ENCODE measurements around the gene EID2. TPM values are rescaled to one million over a fixed set of nuclear protein-coding genes. Genes with fewer than 3 reads are reported as not detected.

Gene EID2
- total and polyA plus RNA-seq, 8 donors = 12.7 to 18.3 (median 15.9) TPM

GRCh38 chr19:39500543-39500942, 39.4 kb downstream of the EID2 start:
- Histone ChIP-seq H3K9me3 (no peaks in the 10 kb centered on the region), H3K36me3 (no peaks in the 10 kb centered on the region), H3K4me3 (no peak overlapping the region), H3K27me3 (peaks cover 54 to 100% of the 10 kb centered on the region in 2 donors), H3K4me1 (peaks cover 8 to 24% of the 10 kb centered on the region in 2 donors), H3K27ac (no peak overlapping the region)
- ATAC-seq (no peak), DNase-seq (no peak)
- no peak for TF ChIP-seq CTCF (IDR thresholded peaks at IDR 0.05)
- intact Hi-C loops (cut with DNase I) = no loop called here

- intact Hi-C loops (cut with DNase I) = no loop called here
- peaks cover 51 to 100% of the 10 kb centered on the region in 2 donors for H3K27me3 ChIP-seq
- no peaks in the 10 kb centered on the region for H3K9me3 ChIP-seq
These were observed 40.0 kb downstream of the EID2 start for GRCh38 chr19:39499932-39500331.

GRCh38 chr19:39498798-39499642, 40.9 kb downstream of the EID2 start, which contains the start of gene DLL3:
Gene DLL3 (plus strand): TSS chr19:39498947. CDS start chr19:39498975, 28 bp downstream.
- no peaks in the 10 kb centered on the region for H3K36me3 ChIP-seq
- DNase-seq (no peak), ATAC-seq (no peak)
- intact Hi-C loops (cut with DNase I) = no loop called here
- peaks cover 8 to 24% of the 10 kb centered on the region in 2 donors for H3K4me1 ChIP-seq
- H3K9me3 ChIP-seq = no peaks in the 10 kb centered on the region
- H3K27me3 ChIP-seq = peaks cover 51 to 91% of the 10 kb centered on the region in 2 donors
- H3K4me3 ChIP-seq = no peak within 1 kb of the TSS
- H3K27ac ChIP-seq = no peak within 1 kb of the TSS
- TF ChIP-seq CTCF (IDR thresholded peaks at IDR 0.05) = no peak

More at GRCh38 chr19:39499932-39500331, 40.0 kb downstream of the EID2 start:
- H3K27ac ChIP-seq = no peak overlapping the region
- peaks cover 8 to 24% of the 10 kb centered on the region in 2 donors for H3K4me1 ChIP-seq
- DNase-seq (no peak), ATAC-seq (no peak)
- H3K36me3 ChIP-seq = no peaks in the 10 kb centered on the region
- TF ChIP-seq CTCF (IDR thresholded peaks at IDR 0.05) = no peak
- no peak overlapping the region for H3K4me3 ChIP-seq

GRCh38 chr19:39497996-39498797, 41.8 kb downstream of the EID2 start:
- intact Hi-C loops (cut with DNase I) = no loop called here
- Histone ChIP-seq H3K27ac (no peak overlapping the region), H3K4me1 (peaks cover 8 to 23% of the 10 kb centered on the region in 2 donors), H3K36me3 (no peaks in the 10 kb centered on the region), H3K27me3 (peaks cover 45 to 83% of the 10 kb centered on the region in 2 donors), H3K4me3 (no peak overlapping the region), H3K9me3 (no peaks in the 10 kb centered on the region)
- no peak for TF ChIP-seq CTCF (IDR thresholded peaks at IDR 0.05)
- peak in 2 of 4 donors; percentile 64 to 74 for DNase-seq
- ATAC-seq = peak; percentile 48

- TF ChIP-seq CTCF (IDR thresholded peaks at IDR 0.05) = no peak
- no peak overlapping the region for H3K4me3 ChIP-seq
- no peaks in the 10 kb centered on the region for H3K36me3 ChIP-seq
- ATAC-seq (no peak), DNase-seq (peak in 1 of 4 donors; percentile 3)
- peaks cover 45 to 78% of the 10 kb centered on the region in 2 donors for H3K27me3 ChIP-seq
- H3K4me1 ChIP-seq = peaks cover 8 to 18% of the 10 kb centered on the region in 2 donors
- intact Hi-C loops (cut with DNase I) = no loop called here
- H3K27ac ChIP-seq = no peak overlapping the region
- no peaks in the 10 kb centered on the region for H3K9me3 ChIP-seq
These were observed 42.3 kb downstream of the EID2 start for GRCh38 chr19:39497701-39497995.
